ENCODE results near the gene CDK12.

CDK12 gene

DNA sequence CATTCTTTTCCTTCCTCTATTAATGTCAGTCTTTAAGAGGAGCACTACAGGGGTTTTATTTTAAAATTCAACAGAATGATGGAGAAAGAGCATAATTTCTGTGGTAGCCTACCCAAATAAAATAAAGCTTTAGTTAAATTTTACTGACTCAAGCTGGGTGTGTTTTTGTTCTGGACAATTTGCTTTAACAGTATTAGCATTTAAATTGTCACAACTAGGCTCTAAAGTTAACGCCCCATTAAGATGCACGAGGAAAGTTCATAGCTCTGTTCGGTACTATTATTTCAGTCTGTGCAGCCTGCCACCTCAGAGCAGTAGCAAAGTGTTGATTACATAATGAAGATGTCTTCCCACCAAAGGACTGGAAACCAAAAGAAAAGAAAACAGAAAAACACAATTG lies 52.0 kb downstream of the CDK12 start:
- no peak for DNase-seq (ENCODE audit: extremely low read depth, low read depth)
- TF ChIP-seq, protein P1, sequence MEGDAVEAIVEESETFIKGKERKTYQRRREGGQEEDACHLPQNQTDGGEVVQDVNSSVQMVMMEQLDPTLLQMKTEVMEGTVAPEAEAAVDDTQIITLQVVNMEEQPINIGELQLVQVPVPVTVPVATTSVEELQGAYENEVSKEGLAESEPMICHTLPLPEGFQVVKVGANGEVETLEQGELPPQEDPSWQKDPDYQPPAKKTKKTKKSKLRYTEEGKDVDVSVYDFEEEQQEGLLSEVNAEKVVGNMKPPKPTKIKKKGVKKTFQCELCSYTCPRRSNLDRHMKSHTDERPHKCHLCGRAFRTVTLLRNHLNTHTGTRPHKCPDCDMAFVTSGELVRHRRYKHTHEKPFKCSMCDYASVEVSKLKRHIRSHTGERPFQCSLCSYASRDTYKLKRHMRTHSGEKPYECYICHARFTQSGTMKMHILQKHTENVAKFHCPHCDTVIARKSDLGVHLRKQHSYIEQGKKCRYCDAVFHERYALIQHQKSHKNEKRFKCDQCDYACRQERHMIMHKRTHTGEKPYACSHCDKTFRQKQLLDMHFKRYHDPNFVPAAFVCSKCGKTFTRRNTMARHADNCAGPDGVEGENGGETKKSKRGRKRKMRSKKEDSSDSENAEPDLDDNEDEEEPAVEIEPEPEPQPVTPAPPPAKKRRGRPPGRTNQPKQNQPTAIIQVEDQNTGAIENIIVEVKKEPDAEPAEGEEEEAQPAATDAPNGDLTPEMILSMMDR (IDR thresholded peaks at IDR 0.05; ENCODE audit: low read depth, low read length) = no peak

DNA sequence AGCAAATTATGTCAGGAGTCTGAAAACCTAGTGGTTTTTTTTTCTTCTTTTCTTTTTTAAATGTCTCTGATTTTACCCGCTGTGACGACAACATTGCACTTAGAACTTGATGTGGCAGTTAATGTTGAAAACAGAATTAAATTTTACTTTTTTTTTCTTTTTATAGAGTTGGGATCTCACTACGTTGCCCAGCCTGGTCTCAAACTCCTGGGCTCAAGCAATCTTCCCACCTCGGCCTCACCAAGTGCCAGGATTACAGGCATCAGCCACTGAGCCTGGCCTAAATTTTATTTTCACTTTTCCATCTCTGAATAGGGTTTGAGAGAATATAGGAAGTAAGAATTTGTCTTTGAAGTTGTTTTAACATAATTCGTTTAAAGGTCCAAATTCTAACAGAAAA lies 52.6 kb downstream of the CDK12 start:
- TF ChIP-seq, protein P1 (IDR thresholded peaks at IDR 0.05; ENCODE audit: low read depth, low read length) = no peak
- DNase-seq (ENCODE audit: extremely low read depth, low read depth) = no peak

DNA sequence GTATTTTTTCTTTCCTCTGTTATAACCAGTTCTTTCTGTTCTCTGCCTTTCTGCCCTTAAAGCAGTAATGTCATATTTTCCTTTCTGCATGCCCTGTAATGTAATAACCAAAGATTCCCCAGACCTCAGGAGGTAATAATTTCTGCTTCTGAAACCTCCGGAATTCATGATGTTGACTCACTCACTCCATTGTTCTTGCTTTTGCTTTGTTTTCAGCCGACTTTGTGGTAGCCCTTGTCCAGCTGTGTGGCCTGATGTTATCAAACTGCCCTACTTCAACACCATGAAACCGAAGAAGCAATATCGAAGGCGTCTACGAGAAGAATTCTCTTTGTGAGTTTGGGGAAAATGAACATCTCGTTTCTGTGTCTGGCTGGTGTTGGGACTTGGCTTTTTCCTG lies 55.9 kb downstream of the CDK12 start:
- no peak for DNase-seq (ENCODE audit: extremely low read depth, low read depth)

DNA sequence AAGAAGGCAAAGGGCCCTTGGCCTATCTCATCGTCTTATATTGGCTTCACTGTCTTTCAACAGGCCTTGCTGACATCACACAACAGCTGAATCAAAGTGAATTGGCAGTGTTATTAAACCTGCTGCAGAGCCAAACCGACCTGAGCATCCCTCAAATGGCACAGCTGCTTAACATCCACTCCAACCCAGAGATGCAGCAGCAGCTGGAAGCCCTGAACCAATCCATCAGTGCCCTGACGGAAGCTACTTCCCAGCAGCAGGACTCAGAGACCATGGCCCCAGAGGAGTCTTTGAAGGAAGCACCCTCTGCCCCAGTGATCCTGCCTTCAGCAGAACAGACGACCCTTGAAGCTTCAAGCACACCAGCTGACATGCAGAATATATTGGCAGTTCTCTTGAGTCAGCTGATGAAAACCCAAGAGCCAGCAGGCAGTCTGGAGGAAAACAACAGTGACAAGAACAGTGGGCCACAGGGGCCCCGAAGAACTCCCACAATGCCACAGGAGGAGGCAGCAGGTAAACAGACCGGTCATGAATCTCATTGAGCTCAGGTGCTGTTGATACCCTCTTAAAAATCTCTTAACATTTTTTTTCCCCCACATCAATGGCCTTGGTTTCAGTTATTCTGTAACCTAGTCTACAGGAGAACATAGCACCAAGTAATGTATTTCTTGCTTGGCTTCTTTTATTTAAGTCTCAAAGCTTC lies 64.7 kb downstream of the CDK12 start:
- no peak for DNase-seq (ENCODE audit: extremely low read depth, low read depth)
- TF ChIP-seq, protein P1 (IDR thresholded peaks at IDR 0.05; ENCODE audit: low read depth, low read length) = no peak

More for the DNA sequence above, 55.9 kb downstream of the CDK12 start:
- TF ChIP-seq, protein P1 (IDR thresholded peaks at IDR 0.05; ENCODE audit: low read depth, low read length) = no peak

DNA sequence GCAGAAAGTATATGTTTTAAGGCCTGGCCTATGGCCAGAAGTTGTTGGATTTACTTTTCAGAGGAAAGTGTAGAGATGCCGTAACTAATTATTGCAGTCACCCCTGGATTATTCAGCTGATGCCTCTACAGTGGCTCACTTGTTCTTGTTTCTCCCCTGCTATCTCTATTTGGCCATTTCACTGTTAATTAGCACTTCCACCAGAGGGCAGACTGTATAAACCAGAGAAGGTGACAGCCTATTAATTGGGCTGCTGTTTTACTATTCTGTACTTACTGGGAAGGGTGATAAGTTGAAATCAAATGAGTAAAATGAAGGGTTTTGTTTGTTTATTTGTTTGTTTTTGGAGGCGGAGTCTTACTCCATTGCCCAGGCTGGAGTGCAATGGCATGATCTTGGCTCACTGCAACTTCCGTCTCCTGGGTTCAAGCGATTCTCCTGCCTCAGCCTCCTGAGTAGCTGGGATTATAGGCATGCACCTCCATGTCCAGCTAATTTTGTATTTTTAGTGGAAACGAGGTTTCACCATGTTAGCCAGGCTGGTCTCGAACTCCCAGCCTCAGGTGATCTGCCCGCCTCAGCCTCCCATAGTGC lies 66.0 kb downstream of the CDK12 start:
- TF ChIP-seq, protein P1 (IDR thresholded peaks at IDR 0.05; ENCODE audit: low read depth, low read length) = peak; percentile 32
- no peak for DNase-seq (ENCODE audit: extremely low read depth, low read depth)

DNA sequence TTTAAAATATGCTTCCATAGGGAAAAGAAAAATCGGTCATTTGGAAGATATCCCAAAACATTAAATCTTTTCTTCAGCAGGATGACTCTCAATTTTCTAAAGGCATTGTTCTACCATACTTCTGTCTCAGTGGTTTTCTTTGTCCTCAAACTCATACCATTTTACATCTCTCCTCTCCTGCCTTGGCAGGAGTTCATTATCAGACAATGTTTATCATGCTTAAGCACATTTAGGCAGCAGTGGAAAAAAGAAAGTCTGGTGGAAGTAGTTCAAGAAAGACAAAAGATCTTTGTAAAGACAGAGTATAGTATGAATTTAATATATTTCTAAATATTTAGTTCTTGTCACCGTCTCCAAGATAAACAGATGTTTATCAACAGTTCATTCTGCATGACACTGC lies 68.2 kb downstream of the CDK12 start:
- no peak for DNase-seq (ENCODE audit: extremely low read depth, low read depth)
- TF ChIP-seq, protein P1 (IDR thresholded peaks at IDR 0.05; ENCODE audit: low read depth, low read length) = no peak

DNA sequence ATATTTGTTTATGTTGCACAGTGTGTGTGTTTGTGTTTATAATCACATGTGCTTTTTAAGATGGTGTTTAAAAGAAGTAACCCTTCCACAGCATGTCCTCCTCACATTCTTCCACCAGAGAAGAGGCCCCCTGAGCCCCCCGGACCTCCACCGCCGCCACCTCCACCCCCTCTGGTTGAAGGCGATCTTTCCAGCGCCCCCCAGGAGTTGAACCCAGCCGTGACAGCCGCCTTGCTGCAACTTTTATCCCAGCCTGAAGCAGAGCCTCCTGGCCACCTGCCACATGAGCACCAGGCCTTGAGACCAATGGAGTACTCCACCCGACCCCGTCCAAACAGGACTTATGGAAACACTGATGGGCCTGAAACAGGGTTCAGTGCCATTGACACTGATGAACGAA lies 69.2 kb downstream of the CDK12 start:
- DNase-seq (ENCODE audit: extremely low read depth, low read depth) = no peak
- TF ChIP-seq, protein P1 (IDR thresholded peaks at IDR 0.05; ENCODE audit: low read depth, low read length) = no peak

Measured in AG09319 (cell line).